ENCODE measurements around the gene SLC23A3. TPM values are rescaled to one million over a fixed set of nuclear protein-coding genes. Genes with fewer than 3 reads are reported as not detected.

The SLC23A3 gene
- total RNA-seq, 4 donors from 2014 or later, result 5.4 to 18.4 (median 15.7) TPM

Other genes with a start within 250 kb of the SLC23A3 start
- gene CDK5R2, start 210.4 kb downstream of the SLC23A3 start, total RNA-seq, result under 1 TPM in 1 of 4 donors, not detected in 3; 0.41 TPM
- 1 to 10 TPM in 2 of 4 donors, not detected in 2; 1.9 to 8.2 TPM for gene FEV, start 184.8 kb downstream of the SLC23A3 start, total RNA-seq
- gene CRYBA2, start 176.6 kb downstream of the SLC23A3 start, total RNA-seq, result 1 to 10 TPM in 1 of 4 donors, not detected in 3; 5.6 TPM
- gene CFAP65, start 128.5 kb downstream of the SLC23A3 start, total RNA-seq, result 1 to 10 TPM in 2 of 4 donors, under 1 TPM in 1, not detected in 1; 0.64 to 3.0 (median 1.5) TPM
- gene IHH, start 109.1 kb downstream of the SLC23A3 start, total RNA-seq, result 10 to 100 TPM; 21.1 to 67.4 (median 65.5) TPM
- 10 to 100 TPM; 50.5 to 90.2 (median 65.3) TPM for gene NHEJ1, start 9.2 kb downstream of the SLC23A3 start, total RNA-seq
- gene CNPPD1, start 6.9 kb upstream of the SLC23A3 start, total RNA-seq, result 100 to 1,000 TPM in 3 of 4 donors, 10 to 100 TPM in 1; 50.4 to 114 (median 106) TPM
- 100 to 1,000 TPM in 2 of 4 donors, 10 to 100 TPM in 2; 37.8 to 226 (median 102) TPM for gene RETREG2, start 8.2 kb upstream of the SLC23A3 start, total RNA-seq
- gene ZFAND2B, start 36.8 kb upstream of the SLC23A3 start, total RNA-seq, result 100 to 1,000 TPM in 3 of 4 donors, 10 to 100 TPM in 1; 90.2 to 156 (median 119) TPM
- 10 to 100 TPM in 3 of 4 donors, 1 to 10 TPM in 1; 3.4 to 28.7 (median 20.4) TPM for gene ABCB6, start 48.9 kb upstream of the SLC23A3 start, total RNA-seq
- gene ATG9A, start 59.6 kb upstream of the SLC23A3 start, total RNA-seq, result 100 to 1,000 TPM in 1 of 4 donors, 10 to 100 TPM in 3; 73.2 to 243 (median 82.7) TPM
- gene ANKZF1, start 59.8 kb upstream of the SLC23A3 start, total RNA-seq, result 100 to 1,000 TPM in 2 of 4 donors, 10 to 100 TPM in 2; 64.3 to 318 (median 114) TPM
- 1 to 10 TPM in 3 of 4 donors, under 1 TPM in 1; 0.40 to 9.1 (median 3.8) TPM for gene GLB1L, start 75.4 kb upstream of the SLC23A3 start, total RNA-seq
- gene STK16, start 75.5 kb upstream of the SLC23A3 start, total RNA-seq, result 10 to 100 TPM; 18.7 to 44.8 (median 28.2) TPM
- not detected for gene TUBA4B, start 83.2 kb upstream of the SLC23A3 start, total RNA-seq
- 100 to 1,000 TPM in 1 of 4 donors, 10 to 100 TPM in 3; 39.2 to 101 (median 70.8) TPM for gene TUBA4A, start 83.9 kb upstream of the SLC23A3 start, total RNA-seq
- 10 to 100 TPM; 22.7 to 95.0 (median 54.3) TPM for gene DNAJB2, start 109.3 kb upstream of the SLC23A3 start, total RNA-seq
- 1 to 10 TPM in 3 of 4 donors, under 1 TPM in 1; 0.60 to 2.6 (median 2.1) TPM for gene PTPRN, start 139.4 kb upstream of the SLC23A3 start, total RNA-seq
- gene RESP18, start 162.7 kb upstream of the SLC23A3 start, total RNA-seq, result not detected
- 100 to 1,000 TPM in 2 of 4 donors, 10 to 100 TPM in 2; 61.3 to 142 (median 104) TPM for gene DNPEP, start 217.9 kb upstream of the SLC23A3 start, total RNA-seq
- over 10,000 TPM in 1 of 4 donors, 1,000 to 10,000 TPM in 2, 100 to 1,000 TPM in 1; 1,000 to 12,373 (median 1,519) TPM for gene DES, start 248.3 kb upstream of the SLC23A3 start, total RNA-seq